Right atrium auricular region (tissue), 2 donors: ENCODE measurements around the gene SEMA4D. TPM values are rescaled to one million over a fixed set of nuclear protein-coding genes. Genes with fewer than 3 reads are reported as not detected.

Source experiments
- DNase-seq: peaks from one replicate; pipeline ENCODE4 v3.0.0-alpha.2; 2019; ENCODE audit warnings: low spot score
- H3K27ac ChIP-seq, 2 donors: fragments of 200-600 bp; sonication (generic); 1 replicate in 1 of 2; 2 replicates in 1 of 2; pipeline ENCODE4 v1.5.1; 2016 to 2019
- H3K27me3 ChIP-seq, 2 donors: fragments of 200-600 bp; sonication (generic); one replicate each; pipeline versions ENCODE4 v1.5.1 to v1.6.0; 2017 to 2019
- H3K36me3 ChIP-seq: fragments of 200-600 bp; sonication (generic); one replicate; pipeline ENCODE4 v1.5.1; 2016
- H3K4me1 ChIP-seq, 2 donors: fragments of 200-600 bp; sonication (generic); one replicate each; pipeline versions ENCODE4 v1.5.1 to v1.6.0; 2017 to 2019
- H3K4me3 ChIP-seq, 2 donors: fragments of 200-600 bp; sonication (generic); 1 replicate in 1 of 2; 2 replicates in 1 of 2; pipeline ENCODE4 v1.5.1; 2017 to 2019; ENCODE audit warnings: mild to moderate bottlenecking in 1 of 2, moderate library complexity in 1 of 2
- H3K9me3 ChIP-seq, 2 donors: fragments of 200-600 bp; sonication (generic); one replicate each; pipeline ENCODE4 v1.5.1; 2019
- total RNA-seq, 2 donors: library from RNA; depleted of rRNA; stranded (reverse); fragments of >200 nt; gene quantifications; one replicate each; pipeline ENCODE4 v1.1.0, GENCODE V29; 2016
- TF ChIP-seq, protein P1 (sequence below), 2 donors: fragments of 200-600 bp; sonication (generic); IDR thresholded peaks; one replicate each; pipeline ENCODE4 v1.5.1; 2019; ENCODE audit warnings: antibody characterized with exemption in 2 of 2

SEMA4D gene
- total RNA-seq, 2 donors from 2014 or later = 14.6 to 22.1 TPM

GRCh38 chr9:89536145-89536574 is 38.2 kb upstream of the SEMA4D start:
- TF ChIP-seq, protein P1, sequence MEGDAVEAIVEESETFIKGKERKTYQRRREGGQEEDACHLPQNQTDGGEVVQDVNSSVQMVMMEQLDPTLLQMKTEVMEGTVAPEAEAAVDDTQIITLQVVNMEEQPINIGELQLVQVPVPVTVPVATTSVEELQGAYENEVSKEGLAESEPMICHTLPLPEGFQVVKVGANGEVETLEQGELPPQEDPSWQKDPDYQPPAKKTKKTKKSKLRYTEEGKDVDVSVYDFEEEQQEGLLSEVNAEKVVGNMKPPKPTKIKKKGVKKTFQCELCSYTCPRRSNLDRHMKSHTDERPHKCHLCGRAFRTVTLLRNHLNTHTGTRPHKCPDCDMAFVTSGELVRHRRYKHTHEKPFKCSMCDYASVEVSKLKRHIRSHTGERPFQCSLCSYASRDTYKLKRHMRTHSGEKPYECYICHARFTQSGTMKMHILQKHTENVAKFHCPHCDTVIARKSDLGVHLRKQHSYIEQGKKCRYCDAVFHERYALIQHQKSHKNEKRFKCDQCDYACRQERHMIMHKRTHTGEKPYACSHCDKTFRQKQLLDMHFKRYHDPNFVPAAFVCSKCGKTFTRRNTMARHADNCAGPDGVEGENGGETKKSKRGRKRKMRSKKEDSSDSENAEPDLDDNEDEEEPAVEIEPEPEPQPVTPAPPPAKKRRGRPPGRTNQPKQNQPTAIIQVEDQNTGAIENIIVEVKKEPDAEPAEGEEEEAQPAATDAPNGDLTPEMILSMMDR (IDR thresholded peaks at IDR 0.05) = no peak
- Histone ChIP-seq H3K4me1 (no peaks in the 10 kb centered on the region), H3K9me3 (no peaks in the 10 kb centered on the region), H3K36me3 (no peaks in the 10 kb centered on the region), H3K4me3 (no peak overlapping the region), H3K27me3 (no peaks in the 10 kb centered on the region), H3K27ac (no peak overlapping the region)
- no peak for DNase-seq

DNA sequence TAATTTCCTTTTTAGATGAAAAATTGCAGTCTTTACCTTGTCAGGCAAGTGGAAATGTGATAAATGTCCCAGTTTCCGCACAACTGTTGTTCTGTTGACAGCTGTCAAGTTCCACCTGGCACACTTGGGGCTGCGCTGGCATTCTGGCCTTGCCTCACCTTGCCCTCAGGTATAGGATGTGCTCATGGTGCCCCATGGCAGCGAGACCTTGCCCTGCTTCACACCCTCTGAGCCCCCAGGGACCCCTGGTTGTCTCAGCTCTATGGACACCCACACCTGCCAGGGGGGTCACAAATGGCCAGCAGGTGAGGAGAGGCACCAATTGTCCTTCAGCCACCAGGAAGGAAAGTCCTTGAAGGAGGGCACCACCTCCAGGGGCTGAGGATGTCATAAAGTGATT is 37.5 kb upstream of the SEMA4D start:
- Histone ChIP-seq H3K4me1 (no peaks in the 10 kb centered on the region), H3K9me3 (no peaks in the 10 kb centered on the region), H3K27me3 (no peaks in the 10 kb centered on the region), H3K36me3 (no peaks in the 10 kb centered on the region), H3K27ac (no peak overlapping the region), H3K4me3 (no peak overlapping the region)
- TF ChIP-seq, protein P1 (IDR thresholded peaks at IDR 0.05) = no peak
- DNase-seq = no peak

DNA sequence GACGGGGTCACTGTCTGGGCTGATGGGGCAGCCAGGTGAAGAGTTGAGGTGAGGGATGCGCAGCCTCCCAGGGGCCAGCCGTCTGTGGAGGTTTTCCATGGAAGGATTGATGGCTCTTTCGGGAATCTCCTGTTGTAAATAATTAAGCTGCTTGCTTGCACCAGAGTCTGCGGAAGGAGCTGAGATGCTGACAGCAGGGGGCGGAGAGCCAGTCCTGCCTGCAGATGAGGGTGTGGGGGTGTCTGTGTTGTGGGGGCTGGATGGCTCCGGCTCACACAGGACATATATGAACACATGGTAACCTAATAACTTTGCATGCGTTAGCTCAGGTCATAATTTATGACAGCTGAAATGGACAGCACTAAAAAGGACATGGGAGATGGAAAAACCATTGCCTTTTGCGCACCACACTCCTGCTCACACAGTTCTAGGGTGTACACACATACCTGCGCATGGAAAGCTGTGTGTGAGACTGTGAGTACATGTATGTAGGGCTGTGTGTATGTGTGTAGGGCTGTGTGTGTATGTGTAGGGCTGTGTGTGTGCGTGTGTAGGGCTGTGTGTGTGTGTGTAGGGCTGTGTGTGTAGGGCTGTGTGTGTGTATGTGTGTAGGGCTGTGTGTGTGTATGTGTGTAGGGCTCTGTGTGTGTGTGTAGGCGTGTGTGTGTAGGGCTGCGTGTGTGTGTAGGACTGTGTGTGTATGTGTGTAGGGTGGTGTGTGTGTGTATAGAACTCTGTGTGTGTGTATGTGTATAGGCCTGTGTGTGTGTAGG is 36.8 kb upstream of the SEMA4D start:
- no peaks in the 10 kb centered on the region for H3K36me3 ChIP-seq
- H3K27ac ChIP-seq = no peak overlapping the region
- no peak for DNase-seq
- no peak overlapping the region for H3K4me3 ChIP-seq
- no peaks in the 10 kb centered on the region for H3K4me1 ChIP-seq
- no peaks in the 10 kb centered on the region for H3K9me3 ChIP-seq
- TF ChIP-seq, protein P1 (IDR thresholded peaks at IDR 0.05) = no peak
- H3K27me3 ChIP-seq = no peaks in the 10 kb centered on the region

DNA sequence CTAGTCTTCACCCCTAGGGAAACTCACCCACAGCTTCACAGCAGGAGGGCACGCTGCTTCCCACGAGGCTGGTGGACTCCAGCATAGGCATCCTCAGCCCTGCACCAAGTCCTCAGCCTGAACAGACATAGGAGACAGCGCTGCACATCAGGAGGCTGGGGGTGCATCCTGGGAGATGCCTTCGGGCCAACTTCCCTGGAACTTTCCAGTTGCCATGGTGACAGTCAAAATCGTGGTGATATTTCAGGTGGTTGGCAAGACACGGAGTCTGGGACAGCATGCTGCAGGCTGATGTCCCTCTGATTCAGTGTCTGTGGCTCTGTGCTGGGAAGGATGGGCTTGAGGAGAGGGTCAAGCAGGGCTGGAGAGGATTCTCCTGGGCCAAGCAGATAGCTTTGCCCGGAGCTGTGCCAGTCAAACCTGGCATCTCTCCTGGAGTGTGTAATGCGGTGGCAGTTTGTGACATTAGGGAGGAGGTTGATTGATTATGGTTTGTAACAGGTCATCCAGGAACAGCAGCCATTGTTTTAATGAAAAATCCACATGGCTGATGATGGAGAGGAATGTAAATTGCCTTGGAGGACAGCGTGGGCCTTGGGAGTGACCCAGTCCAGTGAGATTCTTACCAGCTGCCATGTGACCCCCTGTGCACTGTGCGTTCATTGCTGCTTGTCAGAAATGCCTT is 35.6 kb upstream of the SEMA4D start:
- Histone ChIP-seq H3K27me3 (no peaks in the 10 kb centered on the region), H3K36me3 (no peaks in the 10 kb centered on the region), H3K9me3 (no peaks in the 10 kb centered on the region), H3K4me3 (no peak overlapping the region), H3K4me1 (no peaks in the 10 kb centered on the region), H3K27ac (no peak overlapping the region)
- no peak for DNase-seq
- TF ChIP-seq, protein P1 (IDR thresholded peaks at IDR 0.05) = no peak

GRCh38 chr9:89532944-89533343 is 35.0 kb upstream of the SEMA4D start:
- TF ChIP-seq, protein P1 (IDR thresholded peaks at IDR 0.05) = no peak
- H3K36me3 ChIP-seq = no peaks in the 10 kb centered on the region
- no peak overlapping the region for H3K4me3 ChIP-seq
- DNase-seq = no peak
- no peaks in the 10 kb centered on the region for H3K4me1 ChIP-seq
- no peaks in the 10 kb centered on the region for H3K27me3 ChIP-seq
- H3K9me3 ChIP-seq = no peaks in the 10 kb centered on the region
- no peak overlapping the region for H3K27ac ChIP-seq
